Stimulated activated CD4-positive, alpha-beta T cell treated with anti-CD3 and anti-CD28 coated beads, Interleukin-1b, Interleukin-23, amount 100 ng/mL, for 48 hours (primary cell): ENCODE results near the gene MRO.
"Not testable (repeated sequence)": the region's sequence is repeated elsewhere in the genome, so short reads cannot be mapped to it uniquely, and the experiment has no call there.

Source experiments
- DNase-seq: peaks from one replicate; pipeline ENCODE4 v3.0.0-alpha.2; 2020

Gene MRO

GRCh38 chr18:50790948-50791347 lies 28.9 kb downstream of the MRO start:
- DNase-seq = no peak

- DNase-seq = no peak
Observed at GRCh38 chr18:50790241-50790640, 29.6 kb downstream of the MRO start.

GRCh38 chr18:50788284-50788683 lies 31.5 kb downstream of the MRO start:
- no peak for DNase-seq

GRCh38 chr18:50786864-50787263 lies 33.0 kb downstream of the MRO start:
- DNase-seq = no peak

- no peak for DNase-seq
Observed at GRCh38 chr18:50783553-50783952, 36.3 kb downstream of the MRO start.

- not testable (repeated sequence) for DNase-seq
Observed at GRCh38 chr18:50779021-50779420, 40.8 kb downstream of the MRO start.

GRCh38 chr18:50776383-50776782 lies 43.4 kb downstream of the MRO start:
- no peak for DNase-seq

GRCh38 chr18:50775726-50776125 lies 44.1 kb downstream of the MRO start:
- no peak for DNase-seq

GRCh38 chr18:50775207-50775606 lies 44.6 kb downstream of the MRO start:
- no peak for DNase-seq

GRCh38 chr18:50769463-50769862 lies 50.4 kb downstream of the MRO start:
- DNase-seq = no peak

- DNase-seq = no peak
Observed at GRCh38 chr18:50757358-50757757, 62.5 kb downstream of the MRO start.

- no peak for DNase-seq
Observed at GRCh38 chr18:50754297-50754696, 65.5 kb downstream of the MRO start.

GRCh38 chr18:50753311-50753710 lies 66.5 kb downstream of the MRO start:
- DNase-seq = no peak

- no peak for DNase-seq
Observed at GRCh38 chr18:50751947-50752346, 67.9 kb downstream of the MRO start.

- no peak for DNase-seq
Observed at GRCh38 chr18:50751490-50751889, 68.3 kb downstream of the MRO start.

GRCh38 chr18:50750546-50750945 lies 69.3 kb downstream of the MRO start:
- DNase-seq = no peak

- DNase-seq = no peak
Observed at GRCh38 chr18:50749945-50750344, 69.9 kb downstream of the MRO start.

- no peak for DNase-seq
Observed at GRCh38 chr18:50749421-50749820, 70.4 kb downstream of the MRO start.

- no peak for DNase-seq
Observed at GRCh38 chr18:50748243-50749229, 71.3 kb downstream of the MRO start.

- DNase-seq = no peak
Observed at GRCh38 chr18:50747849-50748242, 72.0 kb downstream of the MRO start.

- DNase-seq = no peak
Observed at GRCh38 chr18:50745945-50746344, 73.9 kb downstream of the MRO start.
